T-cell (primary cell): ENCODE measurements around the gene ADH1A. TPM values are rescaled to one million over a fixed set of nuclear protein-coding genes. Genes with fewer than 3 reads are reported as not detected.

ENCODE experiments used
- ATAC-seq, 4 experiments: fragments of 200-7000 bp in 3 of 4; fragments of 150-1000 bp in 1 of 4; cut with Tn5 transposase; replicated peaks in 1 of 4; 1 replicate in 3 of 4; 2 replicates in 1 of 4; pipeline ENCODE4 v1.10.0; 2021; ENCODE audit warnings: moderate library complexity in 3 of 4, mild to moderate bottlenecking in 2 of 4, moderate number of reproducible peaks in 1 of 4
- CTCF ChIA-PET, 2 donors: fragments of 300-600 bp; sonication (Branson Sonifier 250); formaldehyde crosslinking; loops; one replicate each; lab custom pipeline; 2022; ENCODE audit warnings: antibody characterized with exemption in 2 of 2; lab: Charles Lee
- POLR2A ChIA-PET, 2 donors: fragments of 300-600 bp; sonication (Branson Sonifier 250); formaldehyde crosslinking; loops; one replicate each; lab custom pipeline; 2022; ENCODE audit warnings: antibody characterized with exemption in 2 of 2; lab: Charles Lee
- DNase-seq, 35 experiments: peaks; one replicate each; pipeline versions ENCODE4 v3.0.0 to v3.0.0-alpha.2; 2013 to 2023
- H3K27ac ChIP-seq: one replicate; pipeline ENCODE4 v1.5.1; 2013; ENCODE audit warnings: low read length
- H3K27me3 ChIP-seq, 2 experiments: replicated peaks in 1 of 2; 1 replicate in 1 of 2; 2 replicates in 1 of 2; pipeline versions ENCODE4 v1.6.1 to v1.7.0; 2013; ENCODE audit warnings: low read length in 1 of 2, mixed read lengths in 1 of 2; ENCODE audit not compliant: control insufficient read depth in 2 of 2, insufficient read depth in 2 of 2; ENCODE audit errors: extremely low read depth in 1 of 2
- H3K36me3 ChIP-seq, 2 donors: 1 replicate in 1 of 2; 2 replicates in 1 of 2; pipeline versions ENCODE4 v1.6.1 to v1.7.0; 2013; ENCODE audit warnings: low read length in 1 of 2; ENCODE audit not compliant: control insufficient read depth in 2 of 2, insufficient read depth in 1 of 2; ENCODE audit errors: extremely low read depth in 1 of 2
- H3K4me1 ChIP-seq, 2 experiments: 1 replicate in 1 of 2; 2 replicates in 1 of 2; pipeline versions ENCODE4 v1.6.1 to v1.7.0; 2013; ENCODE audit warnings: low read length in 2 of 2, mixed read lengths in 1 of 2; ENCODE audit not compliant: insufficient read depth in 2 of 2, control insufficient read depth in 1 of 2; ENCODE audit errors: extremely low read depth in 1 of 2
- H3K4me3 ChIP-seq, 2 donors: 1 replicate in 1 of 2; 2 replicates in 1 of 2; pipeline versions ENCODE4 v1.5.1 to v1.7.0; 2013; ENCODE audit warnings: mild to moderate bottlenecking in 2 of 2, low read length in 1 of 2, moderate library complexity in 1 of 2; ENCODE audit not compliant: control insufficient read depth in 1 of 2; ENCODE audit errors: extremely low read depth in 1 of 2
- H3K9me3 ChIP-seq: 2 replicates; pipeline ENCODE4 v1.7.0; 2013
- H3K27ac Mint-ChIP-seq, 2 donors: one replicate each; pipeline ENCODE4 v1.8.0; 2020 to 2021; ENCODE audit warnings: mild to moderate bottlenecking in 2 of 2, mixed read lengths in 2 of 2
- H3K27me3 Mint-ChIP-seq, 2 donors: one replicate each; pipeline ENCODE4 v1.8.0; 2021 to 2022; ENCODE audit warnings: mixed read lengths in 2 of 2
- H3K36me3 Mint-ChIP-seq: one replicate; pipeline ENCODE4 v1.8.0; 2021; ENCODE audit warnings: mixed read lengths
- H3K4me1 Mint-ChIP-seq, 3 donors: one replicate each; pipeline ENCODE4 v1.8.0; 2020 to 2022; ENCODE audit warnings: mixed read lengths in 3 of 3, mild to moderate bottlenecking in 1 of 3
- H3K4me3 Mint-ChIP-seq, 3 donors: one replicate each; pipeline ENCODE4 v1.8.0; 2020 to 2022; ENCODE audit warnings: mild to moderate bottlenecking in 3 of 3, mixed read lengths in 3 of 3, moderate library complexity in 3 of 3
- H3K9me3 Mint-ChIP-seq, 3 donors: one replicate each; pipeline ENCODE4 v1.8.0; 2020 to 2022; ENCODE audit warnings: mixed read lengths in 3 of 3
- WGBS: methylation state at CpG from one replicate; pipeline ENCODE4 v1.1.5; 2013; ENCODE audit warnings: missing lambda C conversion rate; ENCODE audit not compliant: insufficient coverage; 5-methylcytosine and 5-hydroxymethylcytosine counted together
- total RNA-seq, 35 experiments: library from RNA in 6 of 35; stranded (reverse) in 6 of 35; fragments of 120-200 nt in 1 of 35; gene quantifications; one replicate each; pipeline versions ENCODE4 v1.2.1 to v1.2.4 and lab custom pipeline; 2013 to 2026

Gene ADH1A
- total RNA-seq, 5 donors from 2014 or later (not counting 1 experiment from before 2014, with no cell fraction given), result 0.20 TPM; not detected in 4

GRCh38 chr4:99315839-99316238 is 25.1 kb upstream of the ADH1A start:
- Histone ChIP-seq H3K4me1 (no peaks in the 10 kb centered on the region), H3K27me3 (peaks cover 0 to 2% of the 10 kb centered on the region in 2 experiments), H3K36me3 (no peaks in the 10 kb centered on the region), H3K4me3 (no peak overlapping the region), H3K9me3 (no peaks in the 10 kb centered on the region), H3K27ac (no peak overlapping the region)
- Mint-ChIP-seq H3K4me3 (no peak overlapping the region), H3K9me3 (no peaks in the 10 kb centered on the region), H3K27ac (no peak overlapping the region), H3K36me3 (no peaks in the 10 kb centered on the region), H3K4me1 (no peaks in the 10 kb centered on the region), H3K27me3 (peaks cover 2 to 14% of the 10 kb centered on the region in 2 donors)
- WGBS, result 83% methylated on average over 4 of the region's 6 CpGs
- DNase-seq, result no peak
- ATAC-seq, result no peak
- ChIA-PET POLR2A (no interaction called here), CTCF (no interaction called here)

- H3K4me3 ChIP-seq, result no peak overlapping the region
- H3K4me1 ChIP-seq, result no peaks in the 10 kb centered on the region
- Mint-ChIP-seq H3K36me3 (no peaks in the 10 kb centered on the region), H3K4me1 (no peaks in the 10 kb centered on the region), H3K27me3 (peaks cover 2 to 14% of the 10 kb centered on the region in 2 donors), H3K9me3 (no peaks in the 10 kb centered on the region), H3K27ac (no peak overlapping the region), H3K4me3 (no peak overlapping the region)
- no peaks in the 10 kb centered on the region for H3K36me3 ChIP-seq
- H3K9me3 ChIP-seq, result no peaks in the 10 kb centered on the region
- 100% methylated on average over 1 of the region's 1 CpG for WGBS
- no peak for ATAC-seq
- H3K27me3 ChIP-seq, result peaks cover 0 to 2% of the 10 kb centered on the region in 2 experiments
- DNase-seq, result no peak
- H3K27ac ChIP-seq, result no peak overlapping the region
- CTCF ChIA-PET, result no interaction called here
- POLR2A ChIA-PET, result no interaction called here
Observed at GRCh38 chr4:99314211-99314610, 23.4 kb upstream of the ADH1A start.

GRCh38 chr4:99310389-99310788 is 19.6 kb upstream of the ADH1A start:
- H3K36me3 Mint-ChIP-seq, result no peaks in the 10 kb centered on the region
- no peaks in the 10 kb centered on the region for H3K36me3 ChIP-seq
- H3K4me3 ChIP-seq, result no peak overlapping the region
- no peaks in the 10 kb centered on the region for H3K4me1 Mint-ChIP-seq
- POLR2A ChIA-PET, result no interaction called here
- H3K9me3 ChIP-seq, result no peaks in the 10 kb centered on the region
- 38% methylated on average over 2 of the region's 2 CpGs for WGBS
- no peak for DNase-seq
- no peak for ATAC-seq
- no peaks in the 10 kb centered on the region for H3K27me3 ChIP-seq
- peaks cover 5 to 11% of the 10 kb centered on the region in 2 donors for H3K27me3 Mint-ChIP-seq
- H3K9me3 Mint-ChIP-seq, result no peaks in the 10 kb centered on the region
- no peak overlapping the region for H3K27ac Mint-ChIP-seq
- CTCF ChIA-PET, result no interaction called here
- no peak overlapping the region for H3K27ac ChIP-seq
- no peaks in the 10 kb centered on the region for H3K4me1 ChIP-seq
- H3K4me3 Mint-ChIP-seq, result no peak overlapping the region

GRCh38 chr4:99305638-99306400 is 15.0 kb upstream of the ADH1A start:
- Mint-ChIP-seq H3K27ac (no peak overlapping the region), H3K9me3 (peaks cover 0 to 4% (median 3%) of the 10 kb centered on the region in 3 donors), H3K27me3 (peaks cover 5 to 6% of the 10 kb centered on the region in 2 donors), H3K36me3 (no peaks in the 10 kb centered on the region), H3K4me1 (no peaks in the 10 kb centered on the region), H3K4me3 (no peak overlapping the region)
- CTCF ChIA-PET, result no interaction called here
- ATAC-seq, result no peak
- no peaks in the 10 kb centered on the region for H3K4me1 ChIP-seq
- DNase-seq, result no peak
- 100% methylated on average over 3 of the region's 11 CpGs for WGBS
- POLR2A ChIA-PET, result interaction anchor here in 1 of 2 donors (0.6 kb wide), 1 partner anchor 683 kb away, joined by 7 read pairs; no protein-coding TSS in a partner anchor
- no peaks in the 10 kb centered on the region for H3K27me3 ChIP-seq
- H3K4me3 ChIP-seq, result no peak overlapping the region
- no peaks in the 10 kb centered on the region for H3K36me3 ChIP-seq
- no peak overlapping the region for H3K27ac ChIP-seq
- H3K9me3 ChIP-seq, result no peaks in the 10 kb centered on the region

- Mint-ChIP-seq H3K36me3 (no peaks in the 10 kb centered on the region), H3K27ac (no peak overlapping the region), H3K27me3 (peaks cover 0 to 5% of the 10 kb centered on the region in 2 donors), H3K9me3 (peaks cover 8 to 22% (median 9%) of the 10 kb centered on the region in 3 donors), H3K4me3 (no peak overlapping the region), H3K4me1 (no peaks in the 10 kb centered on the region)
- Histone ChIP-seq H3K9me3 (no peaks in the 10 kb centered on the region), H3K27me3 (no peaks in the 10 kb centered on the region), H3K27ac (no peak overlapping the region), H3K4me1 (no peaks in the 10 kb centered on the region), H3K36me3 (no peaks in the 10 kb centered on the region), H3K4me3 (no peak overlapping the region)
- 92% methylated on average over 4 of the region's 7 CpGs for WGBS
- DNase-seq, result no peak
- ChIA-PET CTCF (no interaction called here), POLR2A (interaction anchor here (0.6 to 0.7 kb wide), 2 partner anchors 480 to 1723 kb away, joined by 5 to 7 read pairs; no protein-coding TSS in a partner anchor)
- ATAC-seq, result no peak
Observed at GRCh38 chr4:99301376-99302164, 10.8 kb upstream of the ADH1A start.

GRCh38 chr4:99300934-99301333 is 10.1 kb upstream of the ADH1A start:
- ATAC-seq (no peak), DNase-seq (no peak)
- no peaks in the 10 kb centered on the region for H3K4me1 Mint-ChIP-seq
- Histone ChIP-seq H3K4me3 (no peak overlapping the region), H3K36me3 (no peaks in the 10 kb centered on the region), H3K27ac (no peak overlapping the region), H3K9me3 (no peaks in the 10 kb centered on the region), H3K27me3 (no peaks in the 10 kb centered on the region), H3K4me1 (no peaks in the 10 kb centered on the region)
- CTCF ChIA-PET, result no interaction called here
- no peak overlapping the region for H3K4me3 Mint-ChIP-seq
- H3K27ac Mint-ChIP-seq, result no peak overlapping the region
- WGBS, result no CpG with 5 or more reads among the region's 4 CpGs
- peaks cover 12 to 27% (median 14%) of the 10 kb centered on the region in 3 donors for H3K9me3 Mint-ChIP-seq
- H3K27me3 Mint-ChIP-seq, result peaks cover 0 to 1% of the 10 kb centered on the region in 2 donors
- POLR2A ChIA-PET, result no interaction called here
- no peaks in the 10 kb centered on the region for H3K36me3 Mint-ChIP-seq
